DND-41 (cell line): ENCODE measurements around the gene FBXL2.

Experiments
- EZH2 ChIP-seq: IDR thresholded peaks from 3 replicates; pipeline ENCODE4 v1.6.1; 2012; ENCODE audit warnings: borderline replicate concordance, low read depth, mild to moderate bottlenecking, moderate library complexity, low read length, inconsistent platforms; ENCODE audit not compliant: severe bottlenecking
- TF ChIP-seq, protein P1 (sequence below): IDR thresholded peaks from 2 replicates; pipeline ENCODE4 v1.5.1; 2012; ENCODE audit warnings: borderline replicate concordance, low read length, moderate library complexity, mild to moderate bottlenecking; ENCODE audit not compliant: poor library complexity, severe bottlenecking; ENCODE audit errors: extremely low read depth

DNA sequence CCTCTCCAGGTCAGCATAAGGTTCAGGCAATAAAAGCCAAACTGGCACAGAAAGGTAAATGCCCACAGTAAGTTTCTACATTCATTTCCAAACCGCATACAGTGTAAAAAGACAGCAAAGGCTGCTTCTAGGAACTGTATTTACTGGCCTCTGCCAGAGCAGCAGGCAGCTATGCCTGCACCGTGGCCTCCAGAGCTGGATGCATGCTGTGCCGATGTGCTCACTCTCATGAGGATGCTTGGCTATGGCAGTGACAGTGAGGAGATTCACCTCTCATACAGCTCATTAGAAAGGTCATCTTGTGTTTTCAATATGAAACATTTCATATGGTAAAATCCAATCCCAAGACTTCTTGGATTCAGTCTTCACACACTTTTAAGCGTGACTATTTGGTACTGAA, 112.7 kb downstream of the FBXL2 start:
- TF ChIP-seq, protein P1, sequence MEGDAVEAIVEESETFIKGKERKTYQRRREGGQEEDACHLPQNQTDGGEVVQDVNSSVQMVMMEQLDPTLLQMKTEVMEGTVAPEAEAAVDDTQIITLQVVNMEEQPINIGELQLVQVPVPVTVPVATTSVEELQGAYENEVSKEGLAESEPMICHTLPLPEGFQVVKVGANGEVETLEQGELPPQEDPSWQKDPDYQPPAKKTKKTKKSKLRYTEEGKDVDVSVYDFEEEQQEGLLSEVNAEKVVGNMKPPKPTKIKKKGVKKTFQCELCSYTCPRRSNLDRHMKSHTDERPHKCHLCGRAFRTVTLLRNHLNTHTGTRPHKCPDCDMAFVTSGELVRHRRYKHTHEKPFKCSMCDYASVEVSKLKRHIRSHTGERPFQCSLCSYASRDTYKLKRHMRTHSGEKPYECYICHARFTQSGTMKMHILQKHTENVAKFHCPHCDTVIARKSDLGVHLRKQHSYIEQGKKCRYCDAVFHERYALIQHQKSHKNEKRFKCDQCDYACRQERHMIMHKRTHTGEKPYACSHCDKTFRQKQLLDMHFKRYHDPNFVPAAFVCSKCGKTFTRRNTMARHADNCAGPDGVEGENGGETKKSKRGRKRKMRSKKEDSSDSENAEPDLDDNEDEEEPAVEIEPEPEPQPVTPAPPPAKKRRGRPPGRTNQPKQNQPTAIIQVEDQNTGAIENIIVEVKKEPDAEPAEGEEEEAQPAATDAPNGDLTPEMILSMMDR: no peak
- TF ChIP-seq EZH2: no peak
